ENCODE data around the gene BMERB1. TPM values are rescaled to one million over a fixed set of nuclear protein-coding genes. Genes with fewer than 3 reads are reported as not detected.

Gene BMERB1
- total RNA-seq, 1 donor from 2014 or later, result 65.9 TPM

DNA sequence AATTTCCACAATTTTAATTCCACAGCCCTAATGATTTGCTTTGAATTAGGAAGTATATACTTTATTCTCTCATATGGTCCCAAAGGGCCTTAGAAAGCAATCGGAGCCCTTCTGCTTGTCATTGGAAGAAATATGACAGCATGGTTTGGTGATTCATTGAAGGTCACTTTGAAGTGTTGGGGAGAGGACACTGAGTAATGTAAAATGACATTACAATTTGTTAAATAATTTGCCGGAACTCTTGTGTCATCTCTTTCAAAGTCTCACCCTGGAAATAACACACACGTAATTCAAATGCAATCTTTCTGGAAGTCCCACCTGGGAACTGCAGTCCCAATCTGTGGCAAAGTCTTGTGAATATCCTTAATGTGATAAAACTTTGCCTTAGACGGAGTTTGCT, 59.8 kb downstream of the BMERB1 start:
- Mint-ChIP-seq H3K27ac (ENCODE audit: unreplicated experiment) (peak overlapping the region; percentile 85), H3K4me1 (ENCODE audit: low read depth, unreplicated experiment) (peaks cover 9% of the 10 kb centered on the region), H3K27me3 (ENCODE audit: unreplicated experiment) (peaks cover 2% of the 10 kb centered on the region), H3K36me3 (ENCODE audit: unreplicated experiment) (no peaks in the 10 kb centered on the region), H3K9me3 (ENCODE audit: unreplicated experiment) (peaks cover 1% of the 10 kb centered on the region), H3K4me3 (ENCODE audit: unreplicated experiment) (peak overlapping the region; percentile 34)
- no peak for DNase-seq
- TF ChIP-seq, protein P1, sequence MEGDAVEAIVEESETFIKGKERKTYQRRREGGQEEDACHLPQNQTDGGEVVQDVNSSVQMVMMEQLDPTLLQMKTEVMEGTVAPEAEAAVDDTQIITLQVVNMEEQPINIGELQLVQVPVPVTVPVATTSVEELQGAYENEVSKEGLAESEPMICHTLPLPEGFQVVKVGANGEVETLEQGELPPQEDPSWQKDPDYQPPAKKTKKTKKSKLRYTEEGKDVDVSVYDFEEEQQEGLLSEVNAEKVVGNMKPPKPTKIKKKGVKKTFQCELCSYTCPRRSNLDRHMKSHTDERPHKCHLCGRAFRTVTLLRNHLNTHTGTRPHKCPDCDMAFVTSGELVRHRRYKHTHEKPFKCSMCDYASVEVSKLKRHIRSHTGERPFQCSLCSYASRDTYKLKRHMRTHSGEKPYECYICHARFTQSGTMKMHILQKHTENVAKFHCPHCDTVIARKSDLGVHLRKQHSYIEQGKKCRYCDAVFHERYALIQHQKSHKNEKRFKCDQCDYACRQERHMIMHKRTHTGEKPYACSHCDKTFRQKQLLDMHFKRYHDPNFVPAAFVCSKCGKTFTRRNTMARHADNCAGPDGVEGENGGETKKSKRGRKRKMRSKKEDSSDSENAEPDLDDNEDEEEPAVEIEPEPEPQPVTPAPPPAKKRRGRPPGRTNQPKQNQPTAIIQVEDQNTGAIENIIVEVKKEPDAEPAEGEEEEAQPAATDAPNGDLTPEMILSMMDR (IDR thresholded peaks at IDR 0.05; ENCODE audit: partially characterized antibody, unreplicated experiment), result no peak

- no peak for DNase-seq
- peaks cover 12% of the 10 kb centered on the region for H3K4me1 Mint-ChIP-seq (ENCODE audit: low read depth, unreplicated experiment)
- TF ChIP-seq, protein P1 (IDR thresholded peaks at IDR 0.05; ENCODE audit: partially characterized antibody, unreplicated experiment), result no peak
- peaks cover 1% of the 10 kb centered on the region for H3K9me3 Mint-ChIP-seq (ENCODE audit: unreplicated experiment)
- no peaks in the 10 kb centered on the region for H3K36me3 Mint-ChIP-seq (ENCODE audit: unreplicated experiment)
- no peak overlapping the region for H3K4me3 Mint-ChIP-seq (ENCODE audit: unreplicated experiment)
- no peak overlapping the region for H3K27ac Mint-ChIP-seq (ENCODE audit: unreplicated experiment)
- peaks cover 2% of the 10 kb centered on the region for H3K27me3 Mint-ChIP-seq (ENCODE audit: unreplicated experiment)
Observed at GRCh38 chr16:15495898-15496297, 61.5 kb downstream of the BMERB1 start.

GRCh38 chr16:15498427-15499175, 64.2 kb downstream of the BMERB1 start:
- Mint-ChIP-seq H3K27ac (ENCODE audit: unreplicated experiment) (no peak overlapping the region), H3K9me3 (ENCODE audit: unreplicated experiment) (peaks cover 3% of the 10 kb centered on the region), H3K4me3 (ENCODE audit: unreplicated experiment) (no peak overlapping the region), H3K27me3 (ENCODE audit: unreplicated experiment) (peaks cover 2% of the 10 kb centered on the region), H3K4me1 (ENCODE audit: low read depth, unreplicated experiment) (peaks cover 14% of the 10 kb centered on the region), H3K36me3 (ENCODE audit: unreplicated experiment) (no peaks in the 10 kb centered on the region)
- TF ChIP-seq, protein P1 (IDR thresholded peaks at IDR 0.05; ENCODE audit: partially characterized antibody, unreplicated experiment), result no peak
- DNase-seq, result no peak

GRCh38 chr16:15502041-15502725, 67.8 kb downstream of the BMERB1 start:
- Mint-ChIP-seq H3K9me3 (ENCODE audit: unreplicated experiment) (peaks cover 3% of the 10 kb centered on the region), H3K27ac (ENCODE audit: unreplicated experiment) (peak overlapping the region; percentile 56), H3K4me1 (ENCODE audit: low read depth, unreplicated experiment) (peaks cover 7% of the 10 kb centered on the region), H3K4me3 (ENCODE audit: unreplicated experiment) (no peak overlapping the region), H3K36me3 (ENCODE audit: unreplicated experiment) (no peaks in the 10 kb centered on the region), H3K27me3 (ENCODE audit: unreplicated experiment) (peaks cover 2% of the 10 kb centered on the region)
- DNase-seq, result peak; percentile 31
- TF ChIP-seq, protein P1 (IDR thresholded peaks at IDR 0.05; ENCODE audit: partially characterized antibody, unreplicated experiment), result no peak

- TF ChIP-seq, protein P1 (IDR thresholded peaks at IDR 0.05; ENCODE audit: partially characterized antibody, unreplicated experiment), result no peak
- Mint-ChIP-seq H3K27me3 (ENCODE audit: unreplicated experiment) (peaks cover 4% of the 10 kb centered on the region), H3K27ac (ENCODE audit: unreplicated experiment) (no peak overlapping the region), H3K36me3 (ENCODE audit: unreplicated experiment) (no peaks in the 10 kb centered on the region), H3K9me3 (ENCODE audit: unreplicated experiment) (peaks cover 2% of the 10 kb centered on the region), H3K4me1 (ENCODE audit: low read depth, unreplicated experiment) (peaks cover 20% of the 10 kb centered on the region), H3K4me3 (ENCODE audit: unreplicated experiment) (no peak overlapping the region)
- no peak for DNase-seq
Observed at GRCh38 chr16:15506441-15506840, 72.1 kb downstream of the BMERB1 start.

All from glutamatergic neuron (in vitro differentiated cells).